HepG2 (cell line): ENCODE data around the gene SOX13. TPM values are rescaled to one million over a fixed set of nuclear protein-coding genes. Genes with fewer than 3 reads are reported as not detected.
A peak's percentile ranks its signal among the peaks of the same experiment; 100 is the strongest.

Source experiments
- ARID4A ChIP-seq: sonication (generic); formaldehyde crosslinking; IDR thresholded peaks from 2 replicates; pipeline ENCODE4 v1.5.0; 2020; ENCODE audit warnings: mild to moderate bottlenecking, missing genetic modification reagents, borderline replicate concordance
- EHMT2 ChIP-seq: fragments of 200-600 bp; sonication (generic); IDR thresholded peaks from 2 replicates; pipeline ENCODE4 v1.7.0; 2017; ENCODE audit warnings: antibody characterized with exemption, low read depth, low read length, borderline replicate concordance
- ELF1 ChIP-seq: sonication (generic); formaldehyde crosslinking; IDR thresholded peaks from 2 replicates; pipeline ENCODE4 v1.4.0; 2020; ENCODE audit warnings: missing genetic modification reagents
- FOXP1 ChIP-seq, 2 experiments: fragments of 450-650 bp in 1 of 2; IDR thresholded peaks; 2 replicates each; pipeline ENCODE4 v1.6.1; 2017 to 2018; ENCODE audit warnings: antibody characterized with exemption in 1 of 2
- GATAD2A ChIP-seq: IDR thresholded peaks from 2 replicates; pipeline ENCODE4 v1.6.1; 2016
- HIC2 ChIP-seq: sonication (generic); formaldehyde crosslinking; IDR thresholded peaks from 2 replicates; pipeline ENCODE4 v1.9.0; 2022; ENCODE audit warnings: low read depth, missing genetic modification reagents
- HOXA3 ChIP-seq: sonication (generic); formaldehyde crosslinking; IDR thresholded peaks from 2 replicates; pipeline ENCODE4 v1.5.0; 2020; ENCODE audit warnings: missing genetic modification reagents
- KDM6A ChIP-seq: IDR thresholded peaks from 2 replicates; pipeline ENCODE4 v1.6.1; 2016; ENCODE audit warnings: low read depth
- KLF16 ChIP-seq, 2 experiments: sonication (generic) in 1 of 2; formaldehyde crosslinking in 1 of 2; IDR thresholded peaks; 2 replicates each; pipeline versions ENCODE4 v1.6.1 to v1.8.0; 2016 to 2023; ENCODE audit warnings: missing genetic modification reagents in 2 of 2, missing compliant biosample characterization in 1 of 2
- NCOA2 ChIP-seq: sonication (generic); formaldehyde crosslinking; IDR thresholded peaks from 2 replicates; pipeline ENCODE4 v1.8.0; 2022; ENCODE audit warnings: inconsistent platforms
- RBM22 ChIP-seq: fragments of 200-400 bp; formaldehyde crosslinking; optimal IDR thresholded peaks from 2 replicates; pipeline ENCODE3; 2017; ENCODE audit warnings: mild to moderate bottlenecking, low read length, moderate library complexity
- TGIF2 ChIP-seq: IDR thresholded peaks from 2 replicates; pipeline ENCODE4 v1.6.1; 2016; ENCODE audit warnings: control low read depth, missing compliant biosample characterization
- WIZ ChIP-seq: sonication (generic); formaldehyde crosslinking; IDR thresholded peaks from 2 replicates; pipeline ENCODE4 v1.5.1; 2020; ENCODE audit warnings: mild to moderate bottlenecking, missing genetic modification reagents
- ZBTB8A ChIP-seq: sonication (generic); formaldehyde crosslinking; IDR thresholded peaks from 2 replicates; pipeline ENCODE4 v1.4.0; 2020; ENCODE audit warnings: mild to moderate bottlenecking, low read depth, missing genetic modification reagents, borderline replicate concordance
- ZNF274 ChIP-seq: sonication (generic); formaldehyde crosslinking; IDR thresholded peaks from 2 replicates; pipeline ENCODE4 v1.5.1; 2020; ENCODE audit warnings: mild to moderate bottlenecking, missing genetic modification reagents
- ZNF331 ChIP-seq: sonication (generic); formaldehyde crosslinking; IDR thresholded peaks from 2 replicates; pipeline ENCODE4 v1.4.0; 2020; ENCODE audit warnings: missing genetic modification reagents
- ZNF761 ChIP-seq: sonication (generic); formaldehyde crosslinking; conservative IDR thresholded peaks from 2 replicates; pipeline ENCODE4 v1.4.0; 2020; ENCODE audit warnings: mild to moderate bottlenecking, missing genetic modification reagents
- polyA plus RNA-seq, 8 experiments: library from polyadenylated mRNA; depleted of rRNA in 3 of 8; stranded (reverse) in 7 of 8; unstranded in 1 of 8; fragments of >200 nt; fragmentation: Illumina TruSeq in 4 of 8; extraction: Trizol in 4 of 8; gene quantifications; 2 replicates each; pipeline versions ENCODE4 v1.2.1 to v1.2.3, GENCODE V29; 2011 to 2016; ENCODE audit warnings: low read depth in 4 of 8, missing spikeins in 1 of 8, mixed read lengths in 1 of 8; ENCODE audit not compliant: insufficient read depth in 1 of 8
- total RNA-seq, 5 experiments: library from RNA; depleted of rRNA; stranded (reverse); fragments of >200 nt; fragmentation: Illumina TruSeq; extraction: Trizol; gene quantifications; 2 replicates each; pipeline ENCODE4 v1.2.3, GENCODE V29; 2016; ENCODE audit warnings: low read depth in 1 of 5
- TF ChIP-seq, protein P1 (sequence below): sonication (generic); IDR thresholded peaks from 2 replicates; pipeline ENCODE4 v1.6.1; 2016; ENCODE audit warnings: low read depth, borderline replicate concordance
- TF ChIP-seq, protein P2 (sequence below): IDR thresholded peaks from 2 replicates; pipeline ENCODE4 v1.6.1; 2016
- TF ChIP-seq, protein P3 (sequence below): conservative IDR thresholded peaks from 2 replicates; pipeline ENCODE4 v1.6.1; 2018; ENCODE audit warnings: missing genetic modification reagents

The SOX13 gene
- total and polyA plus RNA-seq, 2 of the 13 experiments (the other 11 are each of a cell fraction or from before 2014, with no cell fraction given), result 13.3 to 15.8 TPM

GRCh38 chr1:204093421-204093717 is 20.5 kb downstream of the SOX13 start (continued):
- TF ChIP-seq, protein P1, sequence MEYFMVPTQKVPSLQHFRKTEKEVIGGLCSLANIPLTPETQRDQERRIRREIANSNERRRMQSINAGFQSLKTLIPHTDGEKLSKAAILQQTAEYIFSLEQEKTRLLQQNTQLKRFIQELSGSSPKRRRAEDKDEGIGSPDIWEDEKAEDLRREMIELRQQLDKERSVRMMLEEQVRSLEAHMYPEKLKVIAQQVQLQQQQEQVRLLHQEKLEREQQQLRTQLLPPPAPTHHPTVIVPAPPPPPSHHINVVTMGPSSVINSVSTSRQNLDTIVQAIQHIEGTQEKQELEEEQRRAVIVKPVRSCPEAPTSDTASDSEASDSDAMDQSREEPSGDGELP, result 0 out of 2 replicates have a peak, but pooled peaks have one; percentile 39
- TF ChIP-seq KLF16 (CRISPR knock-in tag; IDR thresholded peaks at IDR 0.05) (0 out of 4 replicates have a peak, but pooled peaks of 1 of the 2 experiments have one; percentile 21), ELF1 (CRISPR knock-in tag) (peak; percentile 75), ZNF761 (CRISPR knock-in tag) (no peak), KDM6A (CRISPR knock-in tag) (peak; percentile 75), EHMT2 (no peak), ZNF274 (no peak), ZBTB8A (CRISPR knock-in tag) (no peak), NCOA2 (peak; percentile 63), ZNF331 (CRISPR knock-in tag) (0 out of 2 replicates have a peak, but pooled peaks have one; percentile 28), TGIF2 (CRISPR knock-in tag) (peak; percentile 41; the same call in 1 of the 2 replicates), HOXA3 (CRISPR knock-in tag) (peak; percentile 72), FOXP1 (IDR thresholded peaks at IDR 0.05) (no peak), FOXP1 (CRISPR knock-in tag; IDR thresholded peaks at IDR 0.05) (peak; percentile 46; the same call in 1 of the 2 replicates), GATAD2A (CRISPR knock-in tag) (peak; percentile 89), RBM22 (peak; percentile 79), ARID4A (CRISPR knock-in tag) (peak; percentile 38; the same call in 1 of the 2 replicates), WIZ (CRISPR knock-in tag) (no peak), HIC2 (CRISPR knock-in tag) (peak; percentile 98)
- TF ChIP-seq, protein P2, sequence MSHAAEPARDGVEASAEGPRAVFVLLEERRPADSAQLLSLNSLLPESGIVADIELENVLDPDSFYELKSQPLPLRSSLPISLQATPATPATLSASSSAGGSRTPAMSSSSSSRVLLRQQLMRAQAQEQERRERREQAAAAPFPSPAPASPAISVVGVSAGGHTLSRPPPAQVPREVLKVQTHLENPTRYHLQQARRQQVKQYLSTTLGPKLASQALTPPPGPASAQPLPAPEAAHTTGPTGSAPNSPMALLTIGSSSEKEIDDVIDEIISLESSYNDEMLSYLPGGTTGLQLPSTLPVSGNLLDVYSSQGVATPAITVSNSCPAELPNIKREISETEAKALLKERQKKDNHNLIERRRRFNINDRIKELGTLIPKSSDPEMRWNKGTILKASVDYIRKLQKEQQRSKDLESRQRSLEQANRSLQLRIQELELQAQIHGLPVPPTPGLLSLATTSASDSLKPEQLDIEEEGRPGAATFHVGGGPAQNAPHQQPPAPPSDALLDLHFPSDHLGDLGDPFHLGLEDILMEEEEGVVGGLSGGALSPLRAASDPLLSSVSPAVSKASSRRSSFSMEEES (CRISPR knock-in tag), result 0 out of 2 replicates have a peak, but pooled peaks have one; percentile 53
- TF ChIP-seq, protein P3, sequence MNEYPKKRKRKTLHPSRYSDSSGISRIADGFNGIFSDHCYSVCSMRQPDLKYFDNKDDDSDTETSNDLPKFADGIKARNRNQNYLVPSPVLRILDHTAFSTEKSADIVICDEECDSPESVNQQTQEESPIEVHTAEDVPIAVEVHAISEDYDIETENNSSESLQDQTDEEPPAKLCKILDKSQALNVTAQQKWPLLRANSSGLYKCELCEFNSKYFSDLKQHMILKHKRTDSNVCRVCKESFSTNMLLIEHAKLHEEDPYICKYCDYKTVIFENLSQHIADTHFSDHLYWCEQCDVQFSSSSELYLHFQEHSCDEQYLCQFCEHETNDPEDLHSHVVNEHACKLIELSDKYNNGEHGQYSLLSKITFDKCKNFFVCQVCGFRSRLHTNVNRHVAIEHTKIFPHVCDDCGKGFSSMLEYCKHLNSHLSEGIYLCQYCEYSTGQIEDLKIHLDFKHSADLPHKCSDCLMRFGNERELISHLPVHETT, result no peak
